Common myeloid progenitor, CD34-positive (primary cell): ENCODE measurements around the gene IRF5. TPM values are rescaled to one million over a fixed set of nuclear protein-coding genes. Genes with fewer than 3 reads are reported as not detected.

Experiments
- CTCF ChIA-PET: fragments of 350-600 bp; sonication (Branson Sonifier 250); formaldehyde crosslinking; loops from one replicate; lab custom pipeline; 2021; ENCODE audit warnings: antibody characterized with exemption; lab: Charles Lee
- POLR2A ChIA-PET: fragments of 350-600 bp; sonication (Branson Sonifier 250); formaldehyde crosslinking; loops from one replicate; lab custom pipeline; 2021; ENCODE audit warnings: antibody characterized with exemption; lab: Charles Lee
- DNase-seq, 3 donors: peaks; one replicate each; pipeline versions ENCODE4 v3.0.0 to v3.0.0-alpha.2; 2013
- H3K27ac ChIP-seq, 2 experiments: 1 replicate in 1 of 2; 2 replicates in 1 of 2; pipeline ENCODE4 v1.7.0; 2013; ENCODE audit warnings: inconsistent platforms in 2 of 2, low read length in 2 of 2, mild to moderate bottlenecking in 2 of 2, low read depth in 1 of 2, moderate library complexity in 1 of 2; ENCODE audit not compliant: severe bottlenecking in 2 of 2, insufficient read depth in 1 of 2, poor library complexity in 1 of 2
- H3K27me3 ChIP-seq, 5 experiments: replicated peaks in 2 of 5; 1 replicate in 3 of 5; 2 replicates in 2 of 5; pipeline versions ENCODE4 v1.6.1 to v1.7.0; 2013; ENCODE audit warnings: low read length in 4 of 5, mild to moderate bottlenecking in 2 of 5, moderate library complexity in 2 of 5, inconsistent platforms in 1 of 5; ENCODE audit not compliant: insufficient read depth in 5 of 5, control insufficient read depth in 4 of 5
- H3K36me3 ChIP-seq, 4 experiments: 1 replicate in 2 of 4; 2 replicates in 2 of 4; pipeline versions ENCODE4 v1.6.1 to v1.7.0; 2013; ENCODE audit warnings: low read length in 3 of 4, control low read depth in 1 of 4, mild to moderate bottlenecking in 1 of 4; ENCODE audit not compliant: control insufficient read depth in 4 of 4, insufficient read depth in 4 of 4
- H3K4me1 ChIP-seq, 4 experiments: 1 replicate in 3 of 4; 2 replicates in 1 of 4; pipeline versions ENCODE4 v1.6.1 to v1.7.1; 2013; ENCODE audit warnings: low read length in 3 of 4, mild to moderate bottlenecking in 3 of 4, control low read depth in 1 of 4, inconsistent platforms in 1 of 4, moderate library complexity in 1 of 4; ENCODE audit not compliant: control insufficient read depth in 4 of 4, insufficient read depth in 4 of 4; ENCODE audit errors: control extremely low read depth in 1 of 4
- H3K4me3 ChIP-seq, 7 experiments: 1 replicate in 4 of 7; 2 replicates in 3 of 7; pipeline versions ENCODE4 v1.5.1 to v1.7.0; 2013; ENCODE audit warnings: mild to moderate bottlenecking in 7 of 7, low read length in 6 of 7, moderate library complexity in 6 of 7, inconsistent platforms in 2 of 7, low read depth in 2 of 7, control low read depth in 1 of 7; ENCODE audit not compliant: insufficient read depth in 4 of 7, control insufficient read depth in 1 of 7; ENCODE audit errors: extremely low read depth in 1 of 7
- H3K9me3 ChIP-seq, 5 experiments: 1 replicate in 4 of 5; 2 replicates in 1 of 5; pipeline versions ENCODE4 v1.6.1 to v1.7.1; 2013; ENCODE audit warnings: low read length in 4 of 5, mild to moderate bottlenecking in 2 of 5, inconsistent platforms in 1 of 5, low read depth in 1 of 5, moderate library complexity in 1 of 5; ENCODE audit not compliant: control insufficient read depth in 4 of 5, insufficient read depth in 2 of 5; ENCODE audit errors: control extremely low read depth in 1 of 5
- WGBS: methylation state at CpG from one replicate; pipeline ENCODE4 v1.1.5; 2013; ENCODE audit not compliant: insufficient coverage; 5-methylcytosine and 5-hydroxymethylcytosine counted together
- polyA plus RNA-seq: library from polyadenylated mRNA; unstranded; fragments of 120-200 nt; gene quantifications from one replicate; pipeline ENCODE4 v1.2.1, GENCODE V29; 2013

IRF5 gene, protein sequence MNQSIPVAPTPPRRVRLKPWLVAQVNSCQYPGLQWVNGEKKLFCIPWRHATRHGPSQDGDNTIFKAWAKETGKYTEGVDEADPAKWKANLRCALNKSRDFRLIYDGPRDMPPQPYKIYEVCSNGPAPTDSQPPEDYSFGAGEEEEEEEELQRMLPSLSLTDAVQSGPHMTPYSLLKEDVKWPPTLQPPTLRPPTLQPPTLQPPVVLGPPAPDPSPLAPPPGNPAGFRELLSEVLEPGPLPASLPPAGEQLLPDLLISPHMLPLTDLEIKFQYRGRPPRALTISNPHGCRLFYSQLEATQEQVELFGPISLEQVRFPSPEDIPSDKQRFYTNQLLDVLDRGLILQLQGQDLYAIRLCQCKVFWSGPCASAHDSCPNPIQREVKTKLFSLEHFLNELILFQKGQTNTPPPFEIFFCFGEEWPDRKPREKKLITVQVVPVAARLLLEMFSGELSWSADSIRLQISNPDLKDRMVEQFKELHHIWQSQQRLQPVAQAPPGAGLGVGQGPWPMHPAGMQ
- 62.0 TPM for polyA plus RNA-seq

DNA sequence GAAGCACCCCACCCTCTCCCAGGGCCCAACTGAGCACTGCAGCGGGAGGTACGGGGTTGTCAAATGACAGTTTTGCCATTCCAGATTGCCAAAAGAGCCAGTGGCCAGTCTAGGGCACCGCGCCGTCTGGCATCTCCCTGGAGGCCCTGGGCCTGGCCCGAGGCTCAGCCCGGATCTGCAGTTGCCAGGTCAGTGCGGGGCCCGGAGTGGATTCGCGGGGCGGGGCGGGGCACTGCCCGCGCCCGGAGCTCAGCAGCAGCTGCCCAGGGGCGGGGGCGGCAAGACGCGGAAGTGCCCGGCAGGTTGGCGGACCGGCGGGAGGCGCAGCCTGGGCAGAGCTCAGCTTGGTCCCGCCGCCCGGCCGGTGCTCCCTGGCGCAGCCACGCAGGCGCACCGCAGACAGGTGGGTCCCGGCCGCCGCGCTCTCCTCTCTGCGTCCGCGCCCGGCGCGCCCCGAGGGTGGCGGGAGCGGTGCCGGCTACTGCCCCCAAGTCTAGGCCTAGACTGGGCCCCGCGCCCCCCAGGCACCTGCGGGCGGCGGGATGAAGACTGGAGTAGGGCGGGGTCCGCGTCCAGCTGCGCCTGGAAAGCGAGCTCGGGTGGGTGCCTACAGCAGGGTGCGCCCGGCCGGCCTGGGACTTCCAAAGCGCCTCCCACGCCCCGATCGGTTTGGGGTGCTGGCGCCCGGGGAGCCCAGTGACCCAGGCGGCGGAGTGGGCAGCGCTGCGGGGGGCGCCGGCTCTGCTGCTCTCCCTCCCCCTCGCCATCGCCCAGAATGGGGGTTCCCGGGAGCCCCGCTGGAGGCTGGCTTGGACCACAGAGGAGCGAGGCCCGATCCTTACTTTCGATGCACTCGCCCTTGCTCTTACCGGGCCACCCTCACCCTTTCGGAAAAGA, at the start of gene IRF5:
Gene IRF5 (plus strand): TSS at position 281 of the 897 bp plus-strand sequence. CDS start 4,155 bp downstream, outside the sequence.
- no peaks in the 10 kb centered on the region for H3K27me3 ChIP-seq
- peak within 1 kb of the TSS; percentile 71 to 92 (median 82) for H3K4me3 ChIP-seq
- ChIA-PET POLR2A (no interaction called here), CTCF (interaction anchor here (1.0 to 1.7 kb wide), 2 partner anchors 9 kb away, joined by 3 to 5 read pairs; no protein-coding TSS in a partner anchor)
- peak within 1 kb of the TSS; percentile 50 to 82 for H3K27ac ChIP-seq
- DNase-seq = peak in 2 of 3 donors; percentile 34 to 57
- no peaks in the 10 kb centered on the region for H3K9me3 ChIP-seq
- H3K4me1 ChIP-seq = peaks cover 0 to 86% (median 79%) of the 10 kb centered on the region in 4 experiments
- H3K36me3 ChIP-seq = peaks cover 0 to 9% (median 3%) of the 10 kb centered on the region in 4 experiments
- WGBS = under 1% methylated on average over 65 of the region's 83 CpGs

- Histone ChIP-seq H3K36me3 (no peaks in the 10 kb centered on the region), H3K27ac (no peak overlapping the region), H3K27me3 (peaks cover 0 to 36% (median 10%) of the 10 kb centered on the region in 5 experiments), H3K9me3 (no peaks in the 10 kb centered on the region), H3K4me3 (no peak overlapping the region), H3K4me1 (peaks cover 0 to 12% (median 10%) of the 10 kb centered on the region in 4 experiments)
- no peak for DNase-seq
- 94% methylated on average over 4 of the region's 7 CpGs for WGBS
- ChIA-PET CTCF (no interaction called here), POLR2A (no interaction called here)
These were observed 49.5 kb upstream of the IRF5 start for GRCh38 chr7:128888039-128888755.

GRCh38 chr7:128888756-128889095, 49.0 kb upstream of the IRF5 start:
- WGBS = 95% methylated on average over 5 of the region's 11 CpGs
- POLR2A ChIA-PET = no interaction called here

GRCh38 chr7:128889121-128889520, 48.6 kb upstream of the IRF5 start:
- ChIA-PET POLR2A (no interaction called here), CTCF (no interaction called here)
- no peak for DNase-seq
- WGBS = 83% methylated on average over 7 of the region's 8 CpGs
- Histone ChIP-seq H3K9me3 (no peaks in the 10 kb centered on the region), H3K36me3 (no peaks in the 10 kb centered on the region), H3K27ac (no peak overlapping the region), H3K4me1 (peaks cover 0 to 12% (median 10%) of the 10 kb centered on the region in 4 experiments), H3K4me3 (no peak overlapping the region), H3K27me3 (peaks cover 0 to 36% (median 10%) of the 10 kb centered on the region in 5 experiments)

More at GRCh38 chr7:128888756-128889095, 49.0 kb upstream of the IRF5 start:
- peaks cover 0 to 12% (median 10%) of the 10 kb centered on the region in 4 experiments for H3K4me1 ChIP-seq
- DNase-seq = no peak
- H3K27ac ChIP-seq = no peak overlapping the region
- H3K27me3 ChIP-seq = peaks cover 0 to 36% (median 10%) of the 10 kb centered on the region in 5 experiments
- H3K36me3 ChIP-seq = no peaks in the 10 kb centered on the region
- CTCF ChIA-PET = no interaction called here
- no peaks in the 10 kb centered on the region for H3K9me3 ChIP-seq
- H3K4me3 ChIP-seq = no peak overlapping the region

GRCh38 chr7:128890306-128891109, 47.2 kb upstream of the IRF5 start:
- peaks cover 0 to 36% (median 10%) of the 10 kb centered on the region in 5 experiments for H3K27me3 ChIP-seq
- POLR2A ChIA-PET = no interaction called here
- peak overlapping the region in 4 of 7 experiments; percentile 9 to 64 (median 31) for H3K4me3 ChIP-seq

More at GRCh38 chr7:128890306-128891109, 47.2 kb upstream of the IRF5 start:
- H3K9me3 ChIP-seq = no peaks in the 10 kb centered on the region
- H3K36me3 ChIP-seq = no peaks in the 10 kb centered on the region
- DNase-seq = peak in 1 of 3 donors; percentile 30
- CTCF ChIA-PET = interaction anchor here (0.7 kb wide), 1 partner anchor 65 kb away, joined by 3 read pairs; no protein-coding TSS in a partner anchor
- H3K4me1 ChIP-seq = peaks cover 0 to 12% (median 10%) of the 10 kb centered on the region in 4 experiments
- WGBS = 9% methylated on average over 48 of the region's 67 CpGs
- H3K27ac ChIP-seq = no peak overlapping the region
